DMS153 (cell line): ENCODE measurements around the gene RPUSD4.

ENCODE experiments used
- DNase-seq: peaks from one replicate; lab custom pipeline; 2025; lab: John Stamatoyannopoulos, UW

RPUSD4 gene

GRCh38 chr11:126182787-126183445 is 28.5 kb downstream of the RPUSD4 start:
- DNase-seq, result no peak

GRCh38 chr11:126181939-126182730 is 29.3 kb downstream of the RPUSD4 start:
- no peak for DNase-seq

GRCh38 chr11:126176853-126177470 is 34.5 kb downstream of the RPUSD4 start:
- no peak for DNase-seq

GRCh38 chr11:126175393-126175792 is 36.1 kb downstream of the RPUSD4 start:
- no peak for DNase-seq

GRCh38 chr11:126174816-126175215 is 36.6 kb downstream of the RPUSD4 start:
- no peak for DNase-seq

GRCh38 chr11:126173257-126173656 is 38.2 kb downstream of the RPUSD4 start:
- DNase-seq, result no peak

GRCh38 chr11:126172596-126173038 is 38.8 kb downstream of the RPUSD4 start:
- DNase-seq, result no peak

GRCh38 chr11:126169291-126169690 is 42.2 kb downstream of the RPUSD4 start:
- no peak for DNase-seq

- no peak for DNase-seq
These were observed 44.0 kb downstream of the RPUSD4 start for GRCh38 chr11:126167488-126167887.

GRCh38 chr11:126166413-126166812 is 45.0 kb downstream of the RPUSD4 start:
- DNase-seq, result no peak

- DNase-seq, result no peak
These were observed 45.7 kb downstream of the RPUSD4 start for GRCh38 chr11:126165757-126166156.

GRCh38 chr11:126165311-126165720 is 46.1 kb downstream of the RPUSD4 start:
- no peak for DNase-seq

- no peak for DNase-seq
These were observed 46.7 kb downstream of the RPUSD4 start for GRCh38 chr11:126164781-126165180.

GRCh38 chr11:126163779-126164178 is 47.7 kb downstream of the RPUSD4 start:
- no peak for DNase-seq

GRCh38 chr11:126163074-126163700 is 48.3 kb downstream of the RPUSD4 start:
- no peak for DNase-seq

GRCh38 chr11:126162306-126163030 is 49.0 kb downstream of the RPUSD4 start:
- DNase-seq, result no peak

- no peak for DNase-seq
These were observed 50.4 kb downstream of the RPUSD4 start for GRCh38 chr11:126161023-126161391.

GRCh38 chr11:126160345-126161022 is 51.0 kb downstream of the RPUSD4 start:
- DNase-seq, result no peak

- DNase-seq, result no peak
These were observed 51.6 kb downstream of the RPUSD4 start for GRCh38 chr11:126159719-126160344.

- DNase-seq, result no peak
These were observed 53.2 kb downstream of the RPUSD4 start for GRCh38 chr11:126158054-126158791.
